ENCODE measurements around the gene ARID3A. TPM values are rescaled to one million over a fixed set of nuclear protein-coding genes. Genes with fewer than 3 reads are reported as not detected.

Gene ARID3A
- total RNA-seq, 2 experiments from 2014 or later: 9.9 to 21.6 TPM

DNA sequence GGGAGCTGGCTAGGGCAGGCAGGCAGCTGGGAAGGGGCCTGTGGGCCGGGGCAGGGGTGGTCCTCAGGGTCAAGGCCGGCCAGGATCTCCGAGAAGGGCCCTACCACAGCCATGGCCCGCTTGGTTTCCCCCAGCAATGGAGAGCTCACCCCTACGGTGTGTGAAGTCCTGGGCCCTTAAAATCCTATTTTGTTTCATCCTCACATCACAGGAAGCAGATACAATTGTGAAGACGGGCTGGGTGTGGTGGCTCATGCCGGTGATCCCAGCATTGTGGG lies 23.8 kb upstream of the ARID3A start:
- Histone ChIP-seq H3K79me2 (ENCODE audit: insufficient read depth, low read depth, low read length) (no peaks in the 10 kb centered on the region; the same call in 1 of the 2 replicates), H3K36me3 (ENCODE audit: insufficient read depth, low read length) (peaks cover 17% of the 10 kb centered on the region; the same call in 1 of the 2 replicates), H2AFZ (ENCODE audit: low read length) (no peak overlapping the region), H4K20me1 (ENCODE audit: insufficient read depth, low read length) (no peaks in the 10 kb centered on the region), H3K4me3 (ENCODE audit: low read depth, low read length, poor library complexity, severe bottlenecking) (no peak overlapping the region), H3K9me3 (ENCODE audit: low read length) (no peaks in the 10 kb centered on the region), H3K4me1 (ENCODE audit: insufficient read depth, low read length, poor library complexity, severe bottlenecking) (peaks cover 39% of the 10 kb centered on the region), H3K4me2 (ENCODE audit: low read length) (no peak overlapping the region), H3K27ac (ENCODE audit: low read depth, low read length, poor library complexity, severe bottlenecking) (no peak overlapping the region), H3K9me2 (ENCODE audit: insufficient read depth, low read length) (no peaks in the 10 kb centered on the region)
- POLR2A ChIA-PET: interaction anchor here (0.6 kb wide), 1 partner anchor 43 kb away, joined by 3 read pairs; no protein-coding TSS in a partner anchor
- CTCF ChIA-PET (ENCODE audit: unreplicated experiment): no interaction called here
- TF ChIP-seq, protein P1, sequence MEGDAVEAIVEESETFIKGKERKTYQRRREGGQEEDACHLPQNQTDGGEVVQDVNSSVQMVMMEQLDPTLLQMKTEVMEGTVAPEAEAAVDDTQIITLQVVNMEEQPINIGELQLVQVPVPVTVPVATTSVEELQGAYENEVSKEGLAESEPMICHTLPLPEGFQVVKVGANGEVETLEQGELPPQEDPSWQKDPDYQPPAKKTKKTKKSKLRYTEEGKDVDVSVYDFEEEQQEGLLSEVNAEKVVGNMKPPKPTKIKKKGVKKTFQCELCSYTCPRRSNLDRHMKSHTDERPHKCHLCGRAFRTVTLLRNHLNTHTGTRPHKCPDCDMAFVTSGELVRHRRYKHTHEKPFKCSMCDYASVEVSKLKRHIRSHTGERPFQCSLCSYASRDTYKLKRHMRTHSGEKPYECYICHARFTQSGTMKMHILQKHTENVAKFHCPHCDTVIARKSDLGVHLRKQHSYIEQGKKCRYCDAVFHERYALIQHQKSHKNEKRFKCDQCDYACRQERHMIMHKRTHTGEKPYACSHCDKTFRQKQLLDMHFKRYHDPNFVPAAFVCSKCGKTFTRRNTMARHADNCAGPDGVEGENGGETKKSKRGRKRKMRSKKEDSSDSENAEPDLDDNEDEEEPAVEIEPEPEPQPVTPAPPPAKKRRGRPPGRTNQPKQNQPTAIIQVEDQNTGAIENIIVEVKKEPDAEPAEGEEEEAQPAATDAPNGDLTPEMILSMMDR (conservative IDR thresholded peaks at IDR 0.05; ENCODE audit: low read length): no peak
- TF ChIP-seq EZH2phosphoT487 (IDR thresholded peaks at IDR 0.05; ENCODE audit: borderline replicate concordance, low read depth, low read length): no peak
- DNase-seq (ENCODE audit: low spot score): no peak
- BruUV-seq (replicated peaks): no TSS peak
- intact Hi-C loops (cut with micrococcal nuclease; ENCODE audit: unreplicated experiment): no loop called here

DNA sequence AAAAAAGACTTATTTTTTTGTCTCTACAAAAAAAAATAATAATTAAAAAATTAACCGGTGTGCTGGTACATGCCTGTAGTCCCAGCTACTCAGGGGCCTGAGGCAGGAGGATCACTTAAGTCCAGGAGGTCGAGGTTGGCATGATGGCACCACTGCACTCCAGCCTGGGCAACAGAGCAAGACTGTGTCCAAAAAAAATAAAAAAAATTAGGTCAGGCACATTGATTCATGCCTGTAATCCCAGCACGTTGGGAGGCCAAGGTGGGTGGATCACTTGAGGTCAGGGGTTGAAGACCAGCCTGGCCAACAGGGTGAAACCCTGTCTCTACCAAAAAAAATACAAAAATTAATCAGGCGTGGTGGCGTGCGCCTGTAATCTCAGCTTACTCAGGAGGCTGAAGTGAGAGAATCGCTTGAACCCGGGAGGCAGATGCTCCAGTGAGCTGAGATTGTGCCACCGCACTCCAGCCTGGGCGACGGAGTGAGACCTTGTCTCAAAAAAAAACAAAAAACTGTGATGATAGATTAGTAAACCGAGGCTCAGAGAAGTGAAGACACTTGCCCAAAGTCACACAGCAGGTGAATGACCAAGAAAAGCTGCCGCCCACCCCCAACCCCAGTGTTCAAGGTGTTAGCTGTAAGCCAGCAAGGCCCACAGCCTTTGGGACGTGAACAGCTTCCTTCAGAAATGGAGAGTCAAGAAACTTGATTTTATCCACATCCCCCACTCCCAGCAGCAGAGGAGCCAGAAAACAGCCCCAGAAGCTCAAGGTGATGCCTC lies 23.2 kb upstream of the ARID3A start:
- ChIA-PET POLR2A (interaction anchor here (0.6 to 0.8 kb wide), 2 partner anchors 9 to 43 kb away, joined by 3 read pairs; partner anchors contain the start of genes MED16 and RNU6-9), CTCF (ENCODE audit: unreplicated experiment) (no interaction called here)
- intact Hi-C loops (cut with micrococcal nuclease; ENCODE audit: unreplicated experiment): no loop called here
- Histone ChIP-seq H3K27ac (ENCODE audit: low read depth, low read length, poor library complexity, severe bottlenecking) (no peak overlapping the region), H3K9me2 (ENCODE audit: insufficient read depth, low read length) (no peaks in the 10 kb centered on the region), H4K20me1 (ENCODE audit: insufficient read depth, low read length) (no peaks in the 10 kb centered on the region), H3K9me3 (ENCODE audit: low read length) (no peaks in the 10 kb centered on the region), H3K4me1 (ENCODE audit: insufficient read depth, low read length, poor library complexity, severe bottlenecking) (peaks cover 45% of the 10 kb centered on the region), H3K36me3 (ENCODE audit: insufficient read depth, low read length) (peaks cover 17% of the 10 kb centered on the region; the same call in 1 of the 2 replicates), H2AFZ (ENCODE audit: low read length) (no peak overlapping the region), H3K79me2 (ENCODE audit: insufficient read depth, low read depth, low read length) (peaks cover 3% of the 10 kb centered on the region; the same call in 1 of the 2 replicates), H3K4me3 (ENCODE audit: low read depth, low read length, poor library complexity, severe bottlenecking) (no peak overlapping the region), H3K4me2 (ENCODE audit: low read length) (no peak overlapping the region)
- DNase-seq (ENCODE audit: low spot score): no peak
- no peak for TF ChIP-seq EZH2phosphoT487 (IDR thresholded peaks at IDR 0.05; ENCODE audit: borderline replicate concordance, low read depth, low read length)
- TF ChIP-seq, protein P1 (conservative IDR thresholded peaks at IDR 0.05; ENCODE audit: low read length): no peak
- BruUV-seq (replicated peaks): no TSS peak

DNA sequence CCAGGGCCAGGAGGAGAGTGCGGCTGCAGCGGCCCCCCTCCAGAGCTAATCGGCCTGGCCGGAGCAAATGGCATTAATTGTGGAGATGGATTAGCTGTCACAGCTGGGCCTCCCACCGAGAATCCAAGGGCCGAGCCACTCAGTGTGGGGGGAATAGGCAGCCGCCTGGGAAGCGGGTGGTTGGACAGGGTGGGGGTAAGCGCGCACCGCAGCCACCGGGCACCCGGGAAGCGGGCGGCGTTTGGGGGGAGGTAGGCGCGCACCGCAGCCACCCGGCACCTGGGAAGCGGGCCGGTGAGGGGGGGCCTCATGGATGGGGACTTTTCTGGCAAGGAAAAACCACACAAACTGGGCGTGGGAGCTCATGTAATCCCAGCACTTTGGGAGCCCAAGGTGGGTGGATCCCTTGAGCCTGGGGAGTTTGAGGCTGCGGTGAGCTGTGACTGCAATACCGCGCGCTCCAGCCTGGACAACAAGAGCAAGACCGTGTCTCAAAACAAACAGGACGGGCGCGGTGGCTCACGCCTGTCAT lies 22.5 kb upstream of the ARID3A start:
- Histone ChIP-seq H3K27ac (ENCODE audit: low read depth, low read length, poor library complexity, severe bottlenecking) (no peak overlapping the region), H3K4me1 (ENCODE audit: insufficient read depth, low read length, poor library complexity, severe bottlenecking) (peaks cover 51% of the 10 kb centered on the region), H3K9me2 (ENCODE audit: insufficient read depth, low read length) (no peaks in the 10 kb centered on the region), H3K4me2 (ENCODE audit: low read length) (no peak overlapping the region), H4K20me1 (ENCODE audit: insufficient read depth, low read length) (no peaks in the 10 kb centered on the region), H3K79me2 (ENCODE audit: insufficient read depth, low read depth, low read length) (peaks cover 10% of the 10 kb centered on the region; the same call in 1 of the 2 replicates), H2AFZ (ENCODE audit: low read length) (no peak overlapping the region), H3K9me3 (ENCODE audit: low read length) (no peaks in the 10 kb centered on the region), H3K36me3 (ENCODE audit: insufficient read depth, low read length) (peaks cover 17% of the 10 kb centered on the region; the same call in 1 of the 2 replicates), H3K4me3 (ENCODE audit: low read depth, low read length, poor library complexity, severe bottlenecking) (no peak overlapping the region)
- no TSS peak for BruUV-seq (replicated peaks)
- ChIA-PET POLR2A (interaction anchor here (0.8 kb wide), 1 partner anchor 10 kb away, joined by 3 read pairs; the partner anchor contains the start of genes MED16 and RNU6-9), CTCF (ENCODE audit: unreplicated experiment) (no interaction called here)
- TF ChIP-seq, protein P1 (conservative IDR thresholded peaks at IDR 0.05; ENCODE audit: low read length): no peak
- TF ChIP-seq EZH2phosphoT487 (IDR thresholded peaks at IDR 0.05; ENCODE audit: borderline replicate concordance, low read depth, low read length): no peak
- intact Hi-C loops (cut with micrococcal nuclease; ENCODE audit: unreplicated experiment): no loop called here
- DNase-seq (ENCODE audit: low spot score): no peak
